Measurements from ENCODE around the gene RIIAD1. TPM values are rescaled to one million over a fixed set of nuclear protein-coding genes. Genes with fewer than 3 reads are reported as not detected.

Gene RIIAD1
- total RNA-seq, 4 donors from 2014 or later = 1.7 TPM; not detected in 3

GRCh38 chr1:151703813-151704212 is 17.5 kb upstream of the RIIAD1 start:
- intact Hi-C loops (cut with DNase I) = no loop called here
- Histone ChIP-seq H3K27ac (replicated peaks in 1 of 4) (no peak overlapping the region), H3K9me3 (no peaks in the 10 kb centered on the region), H3K4me3 (no peak overlapping the region), H3K36me3 (peaks cover 14 to 33% (median 30%) of the 10 kb centered on the region in 4 donors), H3K4me1 (no peaks in the 10 kb centered on the region), H3K27me3 (no peaks in the 10 kb centered on the region)
- 85% methylated on average over 14 of the region's 17 CpGs for WGBS
- peak; percentile 64 for DNase-seq (ENCODE audit: extremely low spot score)
- TF ChIP-seq CTCF (IDR thresholded peaks at IDR 0.05) (no peak), POLR2A (IDR thresholded peaks at IDR 0.05; ENCODE audit: low read depth) (no peak), EP300 (IDR thresholded peaks at IDR 0.05) (no peak), POLR2AphosphoS5 (IDR thresholded peaks at IDR 0.05) (no peak)

- Histone ChIP-seq H3K9me3 (no peaks in the 10 kb centered on the region), H3K4me1 (no peaks in the 10 kb centered on the region), H3K4me3 (no peak overlapping the region), H3K36me3 (peaks cover 11 to 28% (median 26%) of the 10 kb centered on the region in 4 donors), H3K27ac (replicated peaks in 1 of 4) (no peak overlapping the region), H3K27me3 (no peaks in the 10 kb centered on the region)
- TF ChIP-seq EP300 (IDR thresholded peaks at IDR 0.05) = no peak
- no peak for TF ChIP-seq POLR2A (IDR thresholded peaks at IDR 0.05; ENCODE audit: low read depth)
- TF ChIP-seq CTCF (IDR thresholded peaks at IDR 0.05) = no peak
- TF ChIP-seq POLR2AphosphoS5 (IDR thresholded peaks at IDR 0.05) = no peak
- DNase-seq (ENCODE audit: extremely low spot score) = no peak
- intact Hi-C loops (cut with DNase I) = no loop called here
- WGBS = 67% methylated on average over 4 of the region's 4 CpGs
These were observed 17.1 kb upstream of the RIIAD1 start for GRCh38 chr1:151704246-151704645.

DNA sequence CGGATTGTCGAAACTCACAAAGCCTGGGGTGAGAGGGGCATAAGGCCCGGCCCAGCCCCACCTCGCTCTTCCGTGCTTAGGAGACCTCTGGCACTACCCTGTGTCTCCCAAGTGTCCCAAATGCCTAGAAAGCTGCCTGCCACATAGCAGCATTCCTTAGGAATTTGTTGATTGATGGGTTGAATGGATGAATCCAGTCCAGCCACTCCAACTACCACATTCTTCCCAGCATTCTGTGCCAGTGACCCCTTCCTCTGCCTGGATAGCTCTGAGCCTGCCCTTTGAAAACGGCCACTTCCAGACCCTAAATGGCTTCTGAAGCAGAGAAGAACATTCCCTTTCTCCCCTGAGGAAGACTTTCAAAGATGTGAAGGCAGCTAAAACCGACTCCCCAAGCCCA is 16.2 kb upstream of the RIIAD1 start:
- intact Hi-C loops (cut with DNase I) = no loop called here
- H3K4me3 ChIP-seq = no peak overlapping the region
- peaks cover 7 to 19% (median 17%) of the 10 kb centered on the region in 4 donors for H3K36me3 ChIP-seq
- DNase-seq (ENCODE audit: extremely low spot score) = no peak
- no peak overlapping the region for H3K27ac ChIP-seq (replicated peaks in 1 of 4)
- no peaks in the 10 kb centered on the region for H3K4me1 ChIP-seq
- H3K9me3 ChIP-seq = no peaks in the 10 kb centered on the region
- 89% methylated on average over 7 of the region's 7 CpGs for WGBS
- H3K27me3 ChIP-seq = no peaks in the 10 kb centered on the region
- TF ChIP-seq POLR2A (IDR thresholded peaks at IDR 0.05; ENCODE audit: low read depth) (no peak), EP300 (IDR thresholded peaks at IDR 0.05) (no peak), POLR2AphosphoS5 (IDR thresholded peaks at IDR 0.05) (no peak), CTCF (IDR thresholded peaks at IDR 0.05) (no peak)

DNA sequence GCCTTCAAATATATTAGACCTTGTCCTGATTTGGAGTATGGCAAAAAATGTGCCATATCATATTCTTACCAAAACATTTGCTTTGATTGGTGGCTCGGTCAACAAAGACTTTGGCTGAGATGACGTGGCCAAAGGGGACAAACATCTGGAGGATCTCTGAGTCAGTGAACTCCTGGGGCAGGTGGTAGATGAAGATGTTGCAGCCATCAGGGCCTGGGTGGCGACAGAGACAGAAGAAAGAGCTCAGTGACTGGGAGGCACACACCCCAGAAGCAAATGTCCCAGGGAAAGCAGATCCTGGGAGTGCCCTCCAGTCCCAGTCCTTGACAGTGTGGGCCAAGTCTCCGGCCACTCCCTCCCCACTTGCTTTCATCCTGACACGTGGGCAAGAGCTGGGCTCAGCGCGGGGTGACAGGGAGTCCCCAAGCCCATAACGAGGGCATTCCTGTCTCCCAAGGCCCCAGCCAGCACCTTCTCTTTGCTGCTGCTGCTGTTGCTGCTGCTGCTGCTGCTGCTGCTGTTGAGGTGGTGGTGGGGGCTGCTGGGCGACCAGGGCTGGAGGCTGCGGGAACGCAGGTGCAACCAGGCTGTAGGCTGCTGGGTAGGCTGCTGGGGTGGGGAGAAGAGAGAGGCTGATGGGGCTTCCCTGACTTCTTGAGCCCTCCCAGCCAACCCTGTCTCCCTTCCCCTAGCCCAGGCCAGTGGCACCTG is 15.4 kb upstream of the RIIAD1 start:
- intact Hi-C loops (cut with DNase I) = no loop called here
- Histone ChIP-seq H3K36me3 (peaks cover 5 to 14% (median 11%) of the 10 kb centered on the region in 4 donors), H3K27me3 (no peaks in the 10 kb centered on the region), H3K4me3 (no peak overlapping the region), H3K27ac (replicated peaks in 1 of 4) (no peak overlapping the region), H3K4me1 (no peaks in the 10 kb centered on the region), H3K9me3 (no peaks in the 10 kb centered on the region)
- no peak for DNase-seq (ENCODE audit: extremely low spot score)
- WGBS = 74% methylated on average over 10 of the region's 11 CpGs
- TF ChIP-seq POLR2AphosphoS5 (IDR thresholded peaks at IDR 0.05) = no peak
- TF ChIP-seq EP300 (IDR thresholded peaks at IDR 0.05) = no peak
- TF ChIP-seq POLR2A (IDR thresholded peaks at IDR 0.05; ENCODE audit: low read depth) = no peak
- TF ChIP-seq CTCF (IDR thresholded peaks at IDR 0.05) = no peak
